GM23338 (cell line): ENCODE results near the gene SCP2. TPM values are rescaled to one million over a fixed set of nuclear protein-coding genes. Genes with fewer than 3 reads are reported as not detected.

Experiments
- ATAC-seq: fragments of 200-7000 bp; cut with Tn5 transposase; 3 replicates; pipeline ENCODE4 v1.9.1; 2020
- DNase-seq: peaks from one replicate; pipeline ENCODE4 v3.0.0-alpha.2; 2015; ENCODE audit warnings: low spot score
- H2AFZ ChIP-seq: fragments of 200-600 bp; sonication (generic); 2 replicates; pipeline ENCODE4 v1.8.0; 2016; ENCODE audit warnings: antibody characterized with exemption, mild to moderate bottlenecking, moderate library complexity
- H3F3A ChIP-seq: fragments of 200-600 bp; sonication (generic); replicated peaks from 2 replicates; pipeline ENCODE4 v1.8.0; 2017; ENCODE audit warnings: antibody characterized with exemption, mixed run types, low read depth
- H3K27ac ChIP-seq: fragments of 200-600 bp; sonication (generic); 2 replicates; pipeline ENCODE4 v1.6.1; 2016; ENCODE audit warnings: low read depth
- H3K27me3 ChIP-seq: fragments of 200-600 bp; sonication (generic); 2 replicates; pipeline ENCODE4 v1.8.0; 2016; ENCODE audit warnings: mild to moderate bottlenecking, mixed run types, moderate library complexity; ENCODE audit not compliant: insufficient read depth
- H3K36me3 ChIP-seq: fragments of 200-600 bp; sonication (generic); 2 replicates; pipeline ENCODE4 v1.8.0; 2016; ENCODE audit warnings: mild to moderate bottlenecking; ENCODE audit not compliant: insufficient read depth
- H3K4me1 ChIP-seq: fragments of 200-600 bp; sonication (generic); 2 replicates; pipeline ENCODE4 v1.8.0; 2016; ENCODE audit warnings: mild to moderate bottlenecking, moderate library complexity; ENCODE audit not compliant: insufficient read depth
- H3K4me2 ChIP-seq: fragments of 200-600 bp; sonication (generic); 2 replicates; pipeline ENCODE4 v1.7.1; 2017; ENCODE audit warnings: mixed run types
- H3K4me3 ChIP-seq: fragments of 200-600 bp; sonication (generic); 2 replicates; pipeline ENCODE4 v1.6.1; 2016; ENCODE audit warnings: mixed run types
- H3K79me2 ChIP-seq: fragments of 200-600 bp; sonication (generic); replicated peaks from 2 replicates; pipeline ENCODE4 v1.8.0; 2017; ENCODE audit warnings: mild to moderate bottlenecking; ENCODE audit not compliant: insufficient read depth
- H3K9me2 ChIP-seq: fragments of 200-600 bp; sonication (generic); 2 replicates; pipeline ENCODE4 v1.8.0; 2017; ENCODE audit not compliant: insufficient read depth
- H4K20me1 ChIP-seq: fragments of 200-600 bp; sonication (generic); replicated peaks from 2 replicates; pipeline ENCODE4 v1.8.0; 2017; ENCODE audit warnings: mild to moderate bottlenecking; ENCODE audit not compliant: insufficient read depth
- H3K27ac Mint-ChIP-seq: 2 replicates; pipeline ENCODE4 v1.8.0; 2020; ENCODE audit warnings: inconsistent platforms, mild to moderate bottlenecking, moderate library complexity, mixed read lengths
- H3K27me3 Mint-ChIP-seq: 3 replicates; pipeline ENCODE4 v1.8.0; 2022; ENCODE audit warnings: low read depth, mild to moderate bottlenecking, moderate library complexity, mixed read lengths, inconsistent platforms; ENCODE audit not compliant: insufficient read depth, poor library complexity
- H3K36me3 Mint-ChIP-seq: 3 replicates; pipeline ENCODE4 v1.8.0; 2021; ENCODE audit warnings: low read depth, mild to moderate bottlenecking, inconsistent platforms, moderate library complexity, mixed read lengths
- H3K4me1 Mint-ChIP-seq: 3 replicates; pipeline ENCODE4 v1.8.0; 2020; ENCODE audit warnings: mild to moderate bottlenecking, inconsistent platforms, mixed read lengths
- H3K4me3 Mint-ChIP-seq: 3 replicates; pipeline ENCODE4 v1.8.0; 2021; ENCODE audit warnings: moderate library complexity, mild to moderate bottlenecking, inconsistent platforms, mixed read lengths
- H3K9me3 Mint-ChIP-seq: 3 replicates; pipeline ENCODE4 v1.8.0; 2020; ENCODE audit warnings: moderate library complexity, mild to moderate bottlenecking, inconsistent platforms, mixed read lengths
- CREB1 ChIP-seq: fragments of 250-450 bp; sonication (Bioruptor Pico); IDR thresholded peaks from 2 replicates; pipeline ENCODE4 v1.5.0; 2020; ENCODE audit warnings: low read depth, mild to moderate bottlenecking, moderate library complexity
- CTCF ChIP-seq, 2 experiments: fragments of 200-600 bp in 1 of 2; sonication (generic) in 1 of 2; conservative IDR thresholded peaks; 2 replicates each; pipeline versions ENCODE4 v1.5.1 to v1.6.1; 2016 to 2017; ENCODE audit warnings: antibody characterized with exemption in 2 of 2, low read depth in 2 of 2, mild to moderate bottlenecking in 2 of 2, moderate library complexity in 1 of 2
- EZH2 ChIP-seq: fragments of 200-600 bp; sonication (generic); IDR thresholded peaks from one replicate; pipeline ENCODE4 v1.8.0; 2017; ENCODE audit warnings: antibody characterized with exemption, mild to moderate bottlenecking, low read depth; ENCODE audit not compliant: unreplicated experiment
- EZH2phosphoT487 ChIP-seq: fragments of 200-600 bp; sonication (generic); IDR thresholded peaks from one replicate; pipeline ENCODE4 v1.8.1; 2018; ENCODE audit warnings: antibody characterized with exemption; ENCODE audit not compliant: unreplicated experiment
- JUNB ChIP-seq: IDR thresholded peaks from one replicate; pipeline ENCODE4 v1.6.1; 2016; ENCODE audit warnings: antibody characterized with exemption; ENCODE audit not compliant: unreplicated experiment
- NANOG ChIP-seq: IDR thresholded peaks from 2 replicates; pipeline ENCODE4 v1.6.1; 2016; ENCODE audit warnings: antibody characterized with exemption, borderline replicate concordance
- POLR2AphosphoS5 ChIP-seq: IDR thresholded peaks from 2 replicates; pipeline ENCODE4 v1.6.1; 2016; ENCODE audit warnings: antibody characterized with exemption, low read depth
- REST ChIP-seq: IDR thresholded peaks from one replicate; pipeline ENCODE4 v1.6.1; 2018; ENCODE audit warnings: antibody characterized with exemption; ENCODE audit not compliant: unreplicated experiment
- ZNF114 ChIP-seq: fragments of 250-450 bp; sonication (Bioruptor Pico); IDR thresholded peaks from 2 replicates; pipeline ENCODE4 v1.5.0; 2020; ENCODE audit warnings: mild to moderate bottlenecking, moderate library complexity
- ZNF331 ChIP-seq: fragments of 250-450 bp; sonication (Bioruptor Pico); IDR thresholded peaks from 2 replicates; pipeline ENCODE4 v1.5.0; 2020; ENCODE audit warnings: low read depth, mild to moderate bottlenecking, moderate library complexity
- ZNF462 ChIP-seq: fragments of 250-450 bp; sonication (Bioruptor Pico); IDR thresholded peaks from 2 replicates; pipeline ENCODE4 v1.5.0; 2020; ENCODE audit warnings: mild to moderate bottlenecking, moderate library complexity
- polyA plus RNA-seq: library from polyadenylated mRNA; unstranded; fragments of >200 nt; fragmentation: Nextera tagmentation; extraction: Ambion mirVana; gene quantifications from 2 replicates; pipeline ENCODE4 v1.2.1, GENCODE V29; 2016
- total RNA-seq: library from RNA; depleted of rRNA; stranded (reverse); fragments of >200 nt; shearing (Covaris generic); gene quantifications from 2 replicates; pipeline ENCODE4 v1.2.3, GENCODE V29; 2014

SCP2 gene
- total and polyA plus RNA-seq, 2 experiments from 2014 or later = 66.3 to 116 TPM

- no peaks in the 10 kb centered on the region for H3F3A ChIP-seq
- H3K27ac Mint-ChIP-seq = no peak overlapping the region
- peaks cover 44% of the 10 kb centered on the region for H3K27me3 Mint-ChIP-seq
- H2AFZ ChIP-seq = peak overlapping the region; percentile 100
- H3K4me1 Mint-ChIP-seq = peaks cover 6% of the 10 kb centered on the region
- H3K27ac ChIP-seq = no peak overlapping the region
- H3K4me2 ChIP-seq = peak overlapping the region; percentile 97
- TF ChIP-seq EZH2 (peak; percentile 63), ZNF114 (no peak)
- peaks cover 2% of the 10 kb centered on the region; the same call in 1 of the 3 replicates for H3K9me3 Mint-ChIP-seq
- peak; percentile 69 for ATAC-seq
- no peaks in the 10 kb centered on the region for H3K79me2 ChIP-seq
- 0 out of 2 replicates have a peak, but pooled peaks cover 5% of the 10 kb centered on the region for H3K4me1 ChIP-seq
- no peaks in the 10 kb centered on the region for H4K20me1 ChIP-seq
- H3K9me2 ChIP-seq = no peaks in the 10 kb centered on the region
- no peaks in the 10 kb centered on the region; the same call in 2 of the 3 replicates for H3K36me3 Mint-ChIP-seq
- peak overlapping the region; percentile 74 for H3K4me3 Mint-ChIP-seq
- peak; percentile 39 for DNase-seq
- peaks cover 49% of the 10 kb centered on the region for H3K27me3 ChIP-seq
- peak overlapping the region; percentile 84 for H3K4me3 ChIP-seq
- no peaks in the 10 kb centered on the region for H3K36me3 ChIP-seq
Measured at GRCh38 chr1:52928015-52928404, 934 bp downstream of the SCP2 start.

GRCh38 chr1:52929019-52929418 is 1.9 kb downstream of the SCP2 start:
- peaks cover 48% of the 10 kb centered on the region for H3K27me3 ChIP-seq
- H3K9me2 ChIP-seq = no peaks in the 10 kb centered on the region
- H3K79me2 ChIP-seq = no peaks in the 10 kb centered on the region
- no peaks in the 10 kb centered on the region for H3K36me3 ChIP-seq
- peaks cover 2% of the 10 kb centered on the region; the same call in 1 of the 3 replicates for H3K9me3 Mint-ChIP-seq
- no peak overlapping the region for H3K4me3 Mint-ChIP-seq
- H3F3A ChIP-seq = no peaks in the 10 kb centered on the region
- peaks cover 39% of the 10 kb centered on the region for H3K27me3 Mint-ChIP-seq
- no peak overlapping the region for H3K4me2 ChIP-seq
- no peak overlapping the region for H3K27ac Mint-ChIP-seq
- no peaks in the 10 kb centered on the region for H4K20me1 ChIP-seq
- no peaks in the 10 kb centered on the region; the same call in 2 of the 3 replicates for H3K36me3 Mint-ChIP-seq
- no peak for ATAC-seq
- H3K4me1 Mint-ChIP-seq = peaks cover 6% of the 10 kb centered on the region
- no peak overlapping the region for H2AFZ ChIP-seq
- H3K4me1 ChIP-seq = 0 out of 2 replicates have a peak, but pooled peaks cover 5% of the 10 kb centered on the region
- H3K27ac ChIP-seq = no peak overlapping the region
- no peak for DNase-seq
- H3K4me3 ChIP-seq = no peak overlapping the region
- no peak for TF ChIP-seq ZNF331 (CRISPR knock-in tag)
- TF ChIP-seq EZH2 = no peak
- TF ChIP-seq EZH2phosphoT487 = no peak
- TF ChIP-seq NANOG = no peak
- TF ChIP-seq CTCF (conservative IDR thresholded peaks at IDR 0.05; ENCODE audit: low read depth in 2 of 2) = no peak
- TF ChIP-seq REST = no peak
- no peak for TF ChIP-seq ZNF462 (CRISPR knock-in tag)
- TF ChIP-seq ZNF114 = no peak
- TF ChIP-seq POLR2AphosphoS5 = no peak
- TF ChIP-seq JUNB = no peak
- TF ChIP-seq CREB1 (CRISPR knock-in tag) = no peak
